ENCODE results near the gene UVSSA.
"Not testable (repeated sequence)": the region's sequence is repeated elsewhere in the genome, so short reads cannot be mapped to it uniquely, and the experiment has no call there.

UVSSA gene

DNA sequence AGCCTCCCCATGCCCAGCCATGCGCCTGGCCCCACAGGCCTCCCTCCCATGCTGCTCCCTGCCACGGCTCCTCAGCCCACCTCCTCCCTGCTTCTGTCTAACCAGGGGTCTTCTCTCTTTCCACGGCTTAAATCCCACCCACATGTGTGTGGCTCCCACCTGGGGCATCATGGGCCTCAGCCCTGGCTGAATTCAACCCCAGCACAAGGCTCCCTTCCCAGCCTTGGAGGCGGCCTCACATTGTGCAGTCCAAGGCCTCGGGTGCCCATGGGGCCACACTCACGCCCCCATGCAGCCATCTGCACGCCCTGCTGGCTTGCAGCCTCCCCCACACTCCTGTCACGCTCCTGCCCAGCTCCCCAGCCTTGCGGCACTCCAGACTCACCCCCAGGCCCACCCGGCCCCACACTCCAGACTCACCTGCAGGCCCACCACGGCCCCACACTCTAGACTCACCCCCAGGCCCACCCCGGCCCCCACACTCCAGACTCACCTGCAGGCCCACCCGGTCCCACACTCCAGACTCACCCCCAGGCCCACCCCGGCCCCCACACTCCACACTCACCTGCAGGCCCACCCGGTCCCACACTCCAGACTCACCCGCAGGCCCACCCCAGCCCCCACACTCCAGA, 30.4 kb upstream of the UVSSA start:
- DNase-seq: no peak

DNA sequence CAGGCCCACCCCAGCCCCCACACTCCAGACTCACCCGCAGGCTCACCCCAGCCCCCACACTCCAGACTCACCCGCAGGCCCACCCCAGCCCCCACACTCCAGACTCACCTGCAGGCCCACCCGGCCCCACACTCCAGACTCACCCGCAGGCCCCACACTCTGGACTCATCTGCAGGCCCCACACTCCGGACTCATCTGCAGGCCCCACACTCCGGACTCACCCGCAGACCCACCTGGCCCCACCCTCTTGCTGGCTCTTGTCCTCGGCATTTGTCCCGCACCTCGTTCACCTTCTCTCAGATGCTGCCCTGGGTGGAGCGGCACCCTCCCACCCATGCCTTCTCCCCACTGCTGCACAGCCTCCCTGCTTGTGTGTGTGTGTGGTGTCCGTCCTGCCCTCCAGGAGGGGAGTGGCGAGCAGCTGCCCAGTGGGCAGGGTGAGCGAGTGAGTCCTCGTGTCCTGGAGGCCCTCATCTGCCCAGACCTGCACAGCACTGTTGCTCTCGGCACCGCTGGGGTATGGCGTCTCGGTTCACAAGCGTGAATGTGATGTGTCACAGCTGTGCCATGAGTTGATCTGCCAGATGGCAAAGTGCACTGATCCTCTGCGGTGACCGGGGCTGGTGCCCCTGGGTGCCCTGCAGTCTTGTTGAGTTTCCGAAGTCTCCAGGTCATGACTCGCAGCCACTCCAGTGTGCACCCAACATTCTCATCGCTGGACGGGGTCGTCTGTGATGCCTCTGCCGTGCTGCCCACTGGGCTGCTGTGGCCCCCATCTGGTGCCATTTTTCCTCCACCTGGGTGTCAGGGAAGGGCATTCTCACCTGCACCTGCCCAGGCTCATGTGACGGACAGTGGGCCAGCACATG, 29.6 kb upstream of the UVSSA start:
- no peak for DNase-seq

DNA sequence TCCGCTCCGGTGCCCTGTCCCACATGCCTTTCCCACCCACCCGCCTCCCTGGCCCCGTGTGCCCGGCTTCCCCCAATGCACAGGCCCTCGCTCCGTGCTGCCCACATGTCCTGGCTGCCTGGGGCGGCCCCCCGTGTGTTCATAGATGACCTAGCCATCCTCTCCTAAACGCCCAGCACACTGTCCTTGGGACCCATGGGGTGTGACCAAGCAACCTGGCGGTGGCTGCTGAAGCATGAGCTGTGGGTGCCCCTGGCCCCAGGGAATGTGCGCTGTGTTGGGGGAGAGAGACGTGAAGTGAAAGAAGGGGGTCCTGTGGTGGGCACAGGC, 29.0 kb upstream of the UVSSA start:
- no peak for DNase-seq

DNA sequence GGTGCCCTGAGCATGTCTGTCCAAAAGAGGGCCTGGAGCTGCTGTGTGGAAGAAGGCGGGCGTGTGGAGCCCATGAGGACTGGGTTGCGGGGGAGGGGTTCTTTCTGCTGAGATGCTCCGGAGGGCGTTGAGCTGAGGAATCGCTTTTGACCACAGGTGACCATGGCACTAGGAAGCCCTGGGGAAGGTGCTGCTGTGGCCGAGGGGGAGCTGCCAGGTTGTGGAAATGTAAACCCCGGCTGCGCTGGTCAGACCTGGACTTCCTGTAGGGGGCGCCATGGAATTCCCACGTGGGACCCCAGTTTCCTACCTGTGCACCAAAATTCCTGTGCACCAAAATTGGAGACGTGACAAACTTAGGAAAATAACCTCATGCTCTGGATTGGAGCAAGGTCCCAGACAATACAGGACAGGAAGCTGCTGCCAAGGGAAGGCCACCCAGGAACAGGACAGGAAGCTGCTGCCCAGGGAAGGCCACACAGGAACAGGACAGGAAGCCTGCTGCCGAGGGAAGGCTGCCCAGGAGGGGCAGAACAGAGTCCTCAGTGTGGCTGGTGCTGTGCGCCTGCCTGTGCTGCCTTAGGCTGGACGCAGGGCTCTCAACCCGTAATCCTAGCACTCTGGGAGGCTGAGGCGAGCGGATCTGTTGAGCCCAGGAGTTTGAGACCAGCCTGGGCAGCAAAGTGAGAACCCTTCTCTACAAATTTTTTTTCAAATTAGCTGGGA, 28.4 kb upstream of the UVSSA start:
- no peak for DNase-seq

DNA sequence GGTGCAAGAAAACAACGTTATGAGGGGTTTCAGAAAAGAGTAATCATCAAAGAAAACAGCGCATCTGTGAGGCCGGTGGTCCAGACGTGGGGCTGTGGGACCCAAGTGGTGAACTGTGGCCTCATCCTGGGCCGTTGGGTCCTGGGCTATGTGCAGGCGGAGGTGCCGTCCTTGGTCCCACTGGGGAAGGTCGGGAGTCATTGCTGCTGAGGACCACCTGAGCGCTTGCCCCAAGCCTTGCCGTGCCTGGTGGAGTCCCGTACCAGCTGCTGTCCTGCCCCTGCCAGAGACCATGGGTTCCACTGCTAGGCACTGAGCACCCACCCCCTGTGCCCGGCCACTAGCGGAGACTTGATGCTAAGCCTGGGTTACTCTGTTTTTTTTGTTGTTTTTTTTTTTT, 25.5 kb upstream of the UVSSA start:
- no peak for DNase-seq

DNA sequence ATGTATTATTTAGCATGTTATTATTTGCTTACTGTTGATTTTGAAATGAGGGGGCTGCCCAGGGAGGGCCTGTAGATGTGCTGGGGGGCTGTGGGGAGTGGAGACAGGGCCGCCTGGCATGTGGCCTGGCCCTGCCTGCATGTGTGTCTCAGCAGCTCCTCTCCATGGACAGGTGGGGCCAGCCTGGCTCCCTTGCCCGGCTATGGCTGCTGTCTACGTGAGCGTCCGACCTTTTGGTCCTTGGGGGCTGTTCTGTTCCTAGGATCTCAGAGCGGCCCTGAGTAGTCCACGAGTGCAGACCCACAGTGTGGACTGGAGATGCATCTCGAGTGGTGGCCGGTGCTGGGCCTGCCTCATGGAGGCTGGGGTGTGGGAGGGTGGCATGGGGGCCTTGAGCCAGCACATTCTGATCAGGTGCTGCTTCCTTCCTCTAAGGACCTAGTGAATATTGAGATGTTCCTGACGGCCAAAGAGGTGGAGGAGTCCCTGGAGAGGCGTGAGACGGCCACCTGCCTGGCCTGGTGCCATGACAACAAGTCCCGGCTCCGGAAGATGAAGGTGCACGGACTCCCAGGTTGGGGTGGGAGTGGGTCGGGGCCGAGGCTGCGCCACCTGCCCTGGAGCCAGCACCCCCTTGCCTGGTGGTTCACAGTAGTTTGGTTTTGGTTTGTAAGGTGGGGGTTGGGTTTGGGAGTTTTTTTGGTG, 24.9 kb upstream of the UVSSA start:
- no peak for DNase-seq

DNA sequence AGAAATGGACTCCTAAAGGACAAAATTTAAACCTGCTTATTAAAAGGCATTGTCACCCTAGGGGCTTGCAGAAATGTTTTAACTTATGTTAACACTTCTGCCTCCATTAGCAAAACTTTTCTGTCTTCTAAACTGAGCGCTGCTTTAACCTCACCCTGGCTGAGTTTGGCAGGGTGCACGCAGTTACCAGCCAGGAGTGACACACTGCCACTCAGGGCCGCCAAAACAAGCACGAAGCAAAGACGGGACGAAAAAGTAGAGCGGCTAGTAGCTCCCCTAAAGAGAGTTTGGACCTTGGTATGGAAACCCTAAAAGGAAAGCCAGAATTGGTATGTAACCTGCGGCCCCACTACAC, 23.8 kb upstream of the UVSSA start:
- no peak for DNase-seq

DNA sequence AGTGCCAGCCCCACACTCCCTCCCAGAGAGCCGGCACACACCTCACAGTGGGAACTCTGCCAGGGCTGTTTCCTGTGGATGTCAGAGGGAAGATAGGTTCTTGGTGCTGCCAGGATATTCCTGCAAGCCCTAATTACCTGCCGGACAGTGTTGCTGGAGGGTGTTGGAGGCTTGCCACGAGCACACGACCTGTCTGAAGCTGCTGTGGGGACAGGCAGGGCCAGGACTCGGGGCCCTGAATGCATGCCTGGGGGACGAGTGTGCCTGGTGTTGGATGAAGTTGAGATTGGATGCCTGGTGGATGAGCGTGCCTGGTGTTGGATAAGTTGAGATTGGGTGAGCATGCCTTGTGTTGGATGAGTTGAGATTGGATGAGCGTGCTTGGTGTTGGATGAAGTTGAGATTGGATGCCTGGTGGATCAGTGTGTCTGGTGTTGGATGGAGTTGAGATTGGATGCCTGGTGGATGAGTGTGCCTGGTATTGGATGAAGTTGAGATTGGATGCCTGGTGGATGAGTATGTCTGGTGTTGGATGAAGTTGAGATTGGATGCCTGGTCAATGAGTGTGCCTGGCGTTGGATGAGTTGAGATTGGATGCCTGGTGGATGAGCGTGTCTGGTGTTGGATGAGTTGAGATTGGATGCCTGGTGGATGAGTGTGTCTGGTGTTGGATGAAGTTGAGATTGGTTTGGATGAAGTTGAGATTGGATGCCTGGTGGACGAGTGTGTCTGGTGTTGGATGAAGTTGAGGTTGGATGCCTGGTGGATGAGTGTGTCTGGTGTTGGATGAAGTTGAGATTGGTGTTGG, 23.2 kb upstream of the UVSSA start:
- no peak for DNase-seq

DNA sequence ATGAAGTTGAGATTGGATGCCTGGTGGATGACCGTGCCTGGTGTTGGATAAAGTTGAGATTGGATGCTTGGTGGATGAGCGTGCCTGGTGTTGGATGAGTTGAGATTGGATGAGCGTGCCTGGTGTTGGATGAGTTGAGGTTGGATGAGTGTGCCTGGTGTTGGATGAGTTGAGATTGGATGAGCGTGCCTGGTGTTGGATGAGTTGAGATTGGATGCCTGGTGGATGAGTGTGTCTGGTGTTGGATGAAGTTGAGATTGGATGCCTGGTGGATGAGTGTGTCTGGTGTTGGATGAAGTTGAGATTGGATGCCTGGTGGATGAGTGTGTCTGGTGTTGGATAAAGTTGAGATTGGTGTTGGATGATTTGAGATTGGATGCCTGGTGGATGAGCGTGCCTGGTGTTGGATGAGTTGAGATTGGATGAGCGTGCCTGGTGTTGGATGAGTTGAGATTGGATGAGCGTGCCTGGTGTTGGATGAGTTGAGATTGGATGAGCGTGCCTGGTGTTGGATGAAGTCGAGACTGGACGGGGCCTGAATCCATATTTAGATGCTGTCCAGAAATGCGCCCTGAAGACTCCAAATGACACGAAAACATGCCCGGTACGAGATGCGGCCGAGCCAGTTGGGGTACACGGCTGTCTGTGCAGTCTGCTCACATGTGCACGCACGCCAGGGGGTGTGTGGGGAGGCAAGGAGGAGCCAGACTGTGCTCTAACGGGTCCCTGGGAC, 22.4 kb upstream of the UVSSA start:
- DNase-seq: not testable (repeated sequence)

DNA sequence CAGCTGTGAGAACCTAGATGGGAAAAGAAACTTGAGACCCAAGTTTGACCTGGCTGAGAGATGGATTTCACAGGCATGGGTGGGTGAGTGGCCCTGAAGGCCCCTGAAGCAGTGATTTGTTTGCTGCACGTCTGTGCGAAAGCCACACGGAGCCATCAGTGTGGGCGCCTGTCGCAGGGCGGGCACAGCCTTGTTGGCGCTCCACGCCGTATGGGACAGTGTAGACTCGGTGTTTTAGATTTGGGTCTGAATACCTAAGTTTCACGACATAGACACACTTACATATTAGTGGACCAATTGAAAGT, 21.9 kb upstream of the UVSSA start:
- no peak for DNase-seq

DNA sequence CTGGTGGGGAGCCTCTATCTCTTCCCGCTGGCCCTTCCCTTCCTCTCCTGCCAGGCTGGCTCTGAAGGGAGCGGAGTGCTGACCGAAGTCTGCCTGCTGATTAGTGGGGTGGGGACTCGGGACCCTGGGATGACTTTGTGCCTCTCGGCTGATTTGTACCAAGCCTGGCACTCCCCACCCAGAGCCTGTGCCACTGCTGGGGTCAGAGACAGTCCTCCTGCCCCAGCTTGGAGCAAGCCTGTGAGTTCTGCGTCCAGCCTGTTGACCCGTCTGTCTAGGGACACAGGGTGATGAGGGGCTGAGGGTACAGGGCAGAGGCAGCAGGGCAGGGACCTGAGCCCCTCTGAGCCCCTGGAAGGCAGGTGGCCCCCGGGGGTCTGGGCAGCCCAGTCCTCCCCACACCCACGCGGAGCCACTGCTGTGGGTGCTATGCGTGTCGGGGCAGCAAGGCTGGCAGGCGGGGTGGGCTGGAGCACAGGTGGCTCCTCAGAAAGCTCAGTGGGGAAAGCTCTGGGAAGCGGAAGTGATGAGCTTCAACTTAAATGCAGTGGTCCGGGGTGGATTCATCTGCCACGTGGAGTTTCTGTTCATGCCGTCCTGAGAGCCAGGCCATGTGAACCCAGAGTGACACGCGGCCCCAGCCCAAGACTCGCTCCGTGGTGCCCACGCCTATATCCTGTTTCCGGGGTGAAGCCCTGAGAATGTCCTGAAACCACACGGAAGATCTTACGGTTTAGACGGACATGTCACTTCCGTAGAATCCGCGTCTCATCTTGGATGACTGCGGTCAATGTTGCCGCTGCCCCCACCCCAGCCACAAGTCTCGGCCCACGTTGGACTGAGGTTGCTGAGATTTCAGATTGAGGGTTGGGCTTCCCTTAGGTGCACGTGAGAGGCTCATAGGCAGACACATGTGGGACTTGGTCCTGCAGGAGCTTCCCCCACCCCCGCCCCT, 21.1 kb upstream of the UVSSA start:
- no peak for DNase-seq

DNA sequence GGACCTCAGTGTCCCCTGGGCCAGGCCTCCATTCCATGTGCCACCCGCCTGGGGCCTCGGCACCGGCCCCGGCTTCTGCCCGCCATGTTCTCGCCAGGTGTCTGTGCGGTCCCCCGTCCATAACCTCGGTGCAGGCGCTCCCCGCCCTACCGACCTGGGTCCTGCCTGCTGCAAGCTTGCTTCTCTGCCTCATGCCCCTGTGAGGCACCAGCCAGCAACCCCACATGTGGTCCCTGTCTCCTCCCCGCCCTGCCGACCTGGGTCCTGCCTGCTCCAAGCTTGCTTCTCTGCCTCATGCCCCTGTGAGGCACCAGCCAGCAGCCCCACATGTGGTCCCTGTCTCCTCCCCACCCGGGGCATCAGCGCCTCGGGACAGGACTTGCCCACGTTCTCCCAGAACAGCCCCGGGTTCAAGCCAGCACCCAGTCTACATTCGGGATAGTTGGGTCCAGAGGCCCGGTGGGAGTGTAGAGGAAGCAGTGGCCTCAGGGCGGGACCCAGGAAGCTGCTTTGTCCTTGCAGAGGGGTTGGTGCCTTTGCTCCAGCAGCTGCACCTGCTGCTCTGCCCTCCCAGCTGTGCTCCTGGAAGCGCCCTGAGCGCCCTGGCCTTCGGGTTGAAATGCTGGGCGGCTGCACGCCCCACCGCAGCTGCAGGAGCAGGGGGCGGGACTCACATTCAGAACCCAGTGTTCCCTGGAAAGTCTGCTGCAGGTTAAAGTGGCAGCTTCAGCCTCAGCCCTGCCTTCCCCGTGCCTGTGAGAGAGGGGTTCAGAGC, 20.1 kb upstream of the UVSSA start:
- DNase-seq: no peak

DNA sequence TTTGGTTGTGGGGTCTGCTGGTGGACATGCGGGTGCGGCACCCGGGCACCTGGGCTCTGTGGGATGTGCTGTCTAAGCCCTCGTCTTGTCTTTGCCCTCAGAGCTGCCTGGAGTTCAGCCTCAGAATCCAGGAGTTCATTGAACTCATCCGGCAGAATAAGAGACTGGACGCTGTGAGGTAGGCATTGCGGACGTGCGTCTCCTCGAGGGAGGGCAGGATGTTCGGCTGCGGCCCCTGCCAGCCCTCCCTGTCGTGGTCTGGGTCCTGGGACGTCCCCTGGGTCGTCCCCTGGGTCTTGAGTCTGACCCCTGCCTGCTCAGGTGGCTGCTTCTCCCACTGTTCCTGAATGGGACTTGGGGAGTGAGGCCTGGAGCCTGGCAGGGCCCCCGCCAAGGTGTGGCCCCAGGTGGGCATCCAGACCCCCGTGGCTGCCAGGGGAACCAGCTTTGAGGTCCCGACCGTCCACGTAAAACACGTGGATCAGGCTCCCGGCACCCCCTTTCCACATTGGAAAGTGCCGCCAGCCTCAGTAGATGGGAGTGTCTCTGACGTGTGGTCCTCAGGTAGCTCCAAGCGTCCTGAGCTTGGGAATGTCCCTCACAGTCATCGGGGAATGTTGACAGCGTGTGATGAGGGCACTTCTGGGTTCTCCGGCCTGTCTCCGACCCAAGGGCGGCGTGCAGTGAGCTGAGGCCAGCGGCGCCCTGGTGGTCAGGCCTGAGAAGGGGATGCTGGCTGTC, 19.3 kb upstream of the UVSSA start:
- DNase-seq: no peak

DNA sequence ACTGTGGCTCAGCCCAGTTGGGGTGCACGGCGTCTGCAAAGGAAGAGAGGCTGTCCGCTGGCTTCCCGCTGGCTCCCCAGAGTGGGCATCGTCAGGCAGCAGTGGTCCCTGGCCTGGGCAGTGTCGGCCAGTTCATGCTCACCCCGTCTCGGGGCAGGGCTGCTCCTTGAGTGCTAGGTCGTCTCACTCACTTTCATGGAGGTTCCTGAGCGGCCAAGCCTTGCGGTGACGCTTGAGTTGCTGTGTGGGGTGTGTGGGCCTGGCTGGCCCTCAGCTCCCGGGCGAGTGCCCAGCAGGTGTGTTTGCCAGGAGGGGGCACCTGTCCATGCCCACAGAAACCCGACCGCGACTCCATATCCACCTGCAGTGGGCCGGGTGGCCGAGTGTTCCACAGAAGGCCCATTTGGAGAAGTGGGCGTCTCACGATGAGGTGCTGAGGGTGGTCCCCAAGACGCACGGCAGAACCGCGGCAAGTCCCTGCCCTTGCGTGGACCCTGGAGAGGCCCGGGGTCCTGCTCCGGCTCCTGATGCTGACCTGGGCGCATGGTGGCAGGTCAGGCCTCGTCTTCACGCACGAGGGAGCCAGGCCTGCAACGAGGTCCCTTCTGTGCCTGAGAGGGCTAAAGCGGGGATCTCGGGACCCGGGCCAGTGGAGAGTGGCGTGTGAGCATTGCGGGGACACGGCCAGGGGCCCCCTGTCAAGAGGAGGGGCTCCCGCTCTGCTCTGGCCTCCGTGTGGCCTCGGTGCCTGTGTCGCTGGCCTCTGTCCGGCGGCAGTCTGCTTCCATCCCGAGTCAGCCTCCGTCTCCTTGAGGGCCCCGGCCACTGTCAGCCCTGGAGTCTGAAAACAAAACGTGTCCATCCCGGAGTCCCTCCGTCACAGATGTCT, 18.5 kb upstream of the UVSSA start:
- DNase-seq: no peak

DNA sequence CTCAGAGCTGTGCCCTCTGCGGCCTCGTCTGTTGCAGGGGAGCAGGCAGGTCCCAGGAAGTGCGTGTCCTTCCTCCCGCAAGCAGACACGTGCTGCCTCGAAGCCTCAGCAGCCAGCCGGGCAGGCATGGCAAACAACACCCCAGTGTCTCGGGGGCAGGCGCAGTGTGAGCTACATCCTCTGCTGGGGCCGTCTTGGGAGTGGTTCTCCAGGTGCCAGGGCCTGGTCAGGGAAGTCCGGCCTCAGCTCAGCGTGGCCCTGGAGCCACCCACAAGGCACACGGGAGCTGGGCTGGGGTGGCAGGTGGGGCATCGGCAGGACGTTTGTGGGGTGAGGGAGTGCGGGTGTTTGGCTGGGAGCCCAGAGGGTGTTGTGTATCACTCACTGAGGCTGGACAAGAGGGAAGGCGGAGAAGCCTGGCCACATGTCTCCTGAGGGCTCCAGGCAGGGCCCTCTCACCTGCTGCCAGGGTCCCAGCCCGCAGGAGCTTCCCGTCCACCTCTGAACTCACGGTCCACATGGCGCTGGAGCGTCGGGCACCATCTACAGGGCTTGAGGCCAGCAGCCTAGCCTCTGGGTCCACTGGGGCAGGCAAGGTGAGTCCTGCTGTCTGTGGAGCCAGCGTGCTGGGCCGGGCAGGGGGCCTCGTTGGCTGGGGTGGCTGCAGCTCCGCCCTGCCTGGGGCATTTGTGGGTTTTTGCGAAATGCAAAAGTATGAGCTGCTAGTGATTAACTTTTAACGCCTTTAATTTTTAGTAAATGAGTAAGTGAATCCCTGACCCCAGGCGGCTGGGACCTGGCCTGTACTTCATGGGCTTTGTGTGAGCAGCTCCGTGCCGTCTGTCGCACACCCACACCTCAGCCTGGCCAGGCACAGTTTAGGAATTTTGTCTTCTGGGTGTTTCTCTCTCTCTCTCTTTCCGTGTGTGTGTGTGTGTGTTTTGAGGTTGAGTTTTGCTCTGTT, 17.3 kb upstream of the UVSSA start:
- DNase-seq: no peak

DNA sequence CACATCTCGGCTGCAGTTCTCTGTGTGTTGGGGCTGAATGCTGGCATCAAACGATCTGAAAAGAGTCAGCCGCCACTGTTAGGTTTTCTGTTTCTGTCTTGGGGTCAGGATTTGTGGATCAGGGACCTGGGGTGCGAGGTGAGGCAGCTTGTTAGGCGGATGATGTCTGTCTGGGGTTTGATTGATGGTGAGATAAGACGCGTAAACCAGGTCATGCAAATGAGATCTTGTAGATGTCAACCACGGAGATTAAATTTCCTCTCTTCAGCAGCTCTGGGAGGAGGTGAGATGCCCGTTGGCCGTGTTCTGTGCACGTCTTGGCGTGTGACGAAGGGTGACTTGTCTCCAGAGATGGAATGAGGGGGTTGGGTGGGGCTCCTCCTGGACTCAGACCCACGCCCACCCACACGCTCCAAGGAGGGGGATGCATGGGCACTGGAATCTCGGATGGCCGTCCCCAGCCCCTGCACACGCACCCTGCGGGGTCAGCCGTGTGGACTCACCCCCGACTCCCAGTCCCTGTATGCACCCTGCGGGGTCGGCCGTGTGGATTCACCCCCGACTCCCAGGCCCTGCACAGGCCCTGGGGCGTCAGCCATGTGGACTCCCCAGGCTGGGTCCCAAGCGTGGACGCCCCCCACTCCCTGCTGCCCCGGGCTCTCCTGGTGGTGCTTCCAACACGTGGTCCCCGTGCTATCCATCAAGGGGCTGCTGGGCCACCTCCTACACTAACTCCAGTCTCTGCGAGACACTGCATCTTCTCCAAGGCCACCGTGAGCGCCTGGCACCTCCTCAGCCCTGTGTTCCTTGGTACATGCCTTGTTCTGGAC, 16.0 kb upstream of the UVSSA start:
- no peak for DNase-seq
